Measurements from ENCODE around the gene ATP2B2. TPM values are rescaled to one million over a fixed set of nuclear protein-coding genes. Genes with fewer than 3 reads are reported as not detected.

Gene ATP2B2
- total RNA-seq, 1 donor from 2014 or later, result not detected

DNA sequence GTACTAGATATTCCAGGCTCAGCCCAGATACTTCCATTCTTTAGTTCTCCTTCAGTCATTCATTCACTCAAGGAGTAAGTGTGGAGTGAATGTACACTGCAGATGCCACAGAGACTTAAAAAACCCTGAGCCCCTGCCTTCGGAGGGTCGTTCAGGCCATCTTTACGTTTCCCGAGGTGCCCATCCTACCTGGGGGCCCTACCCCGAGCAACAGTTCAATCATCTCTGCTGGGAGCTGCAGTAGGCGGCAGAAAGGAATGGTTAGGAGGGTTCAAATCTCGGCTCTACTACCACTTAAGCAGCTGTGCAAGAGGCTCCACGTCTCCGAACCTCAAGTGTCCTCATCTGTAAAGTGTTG, 185.1 kb downstream of the ATP2B2 start:
- Mint-ChIP-seq H3K27me3 (ENCODE audit: insufficient read depth, low read depth) (peaks cover 17% of the 10 kb centered on the region), H3K27ac (peak overlapping the region; percentile 98), H3K4me3 (peak overlapping the region; percentile 97), H3K4me1 (peaks cover 13% of the 10 kb centered on the region), H3K9me3 (no peaks in the 10 kb centered on the region), H3K36me3 (no peaks in the 10 kb centered on the region)
- H3K9ac ChIP-seq, result peak overlapping the region; percentile 93
- H3K4me1 ChIP-seq, result no peaks in the 10 kb centered on the region
- H3K79me2 ChIP-seq (ENCODE audit: low read depth), result peaks cover 32% of the 10 kb centered on the region
- H3K4me3 ChIP-seq, result peak overlapping the region; percentile 94
- peak overlapping the region; percentile 100 for H3K4me2 ChIP-seq
- H2AFZ ChIP-seq (replicated peaks), result peak overlapping the region; percentile 77
- H3K27me3 ChIP-seq, result peaks cover 13% of the 10 kb centered on the region
- H3F3A ChIP-seq (ENCODE audit: low read depth), result no peaks in the 10 kb centered on the region
- no peaks in the 10 kb centered on the region for H3K9me3 ChIP-seq (ENCODE audit: low read depth)
- no peak overlapping the region for H3K27ac ChIP-seq
- no peak for DNase-seq (ENCODE audit: low spot score)
- TF ChIP-seq EZH2phosphoT487 (IDR thresholded peaks at IDR 0.05), result no peak
- TF ChIP-seq, protein P1, sequence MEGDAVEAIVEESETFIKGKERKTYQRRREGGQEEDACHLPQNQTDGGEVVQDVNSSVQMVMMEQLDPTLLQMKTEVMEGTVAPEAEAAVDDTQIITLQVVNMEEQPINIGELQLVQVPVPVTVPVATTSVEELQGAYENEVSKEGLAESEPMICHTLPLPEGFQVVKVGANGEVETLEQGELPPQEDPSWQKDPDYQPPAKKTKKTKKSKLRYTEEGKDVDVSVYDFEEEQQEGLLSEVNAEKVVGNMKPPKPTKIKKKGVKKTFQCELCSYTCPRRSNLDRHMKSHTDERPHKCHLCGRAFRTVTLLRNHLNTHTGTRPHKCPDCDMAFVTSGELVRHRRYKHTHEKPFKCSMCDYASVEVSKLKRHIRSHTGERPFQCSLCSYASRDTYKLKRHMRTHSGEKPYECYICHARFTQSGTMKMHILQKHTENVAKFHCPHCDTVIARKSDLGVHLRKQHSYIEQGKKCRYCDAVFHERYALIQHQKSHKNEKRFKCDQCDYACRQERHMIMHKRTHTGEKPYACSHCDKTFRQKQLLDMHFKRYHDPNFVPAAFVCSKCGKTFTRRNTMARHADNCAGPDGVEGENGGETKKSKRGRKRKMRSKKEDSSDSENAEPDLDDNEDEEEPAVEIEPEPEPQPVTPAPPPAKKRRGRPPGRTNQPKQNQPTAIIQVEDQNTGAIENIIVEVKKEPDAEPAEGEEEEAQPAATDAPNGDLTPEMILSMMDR (IDR thresholded peaks at IDR 0.05), result no peak
- TF ChIP-seq EZH2 (IDR thresholded peaks at IDR 0.05), result no peak
- H3K36me3 ChIP-seq, result no peaks in the 10 kb centered on the region
- peaks cover 6% of the 10 kb centered on the region for H4K20me1 ChIP-seq (ENCODE audit: low read depth)

DNA sequence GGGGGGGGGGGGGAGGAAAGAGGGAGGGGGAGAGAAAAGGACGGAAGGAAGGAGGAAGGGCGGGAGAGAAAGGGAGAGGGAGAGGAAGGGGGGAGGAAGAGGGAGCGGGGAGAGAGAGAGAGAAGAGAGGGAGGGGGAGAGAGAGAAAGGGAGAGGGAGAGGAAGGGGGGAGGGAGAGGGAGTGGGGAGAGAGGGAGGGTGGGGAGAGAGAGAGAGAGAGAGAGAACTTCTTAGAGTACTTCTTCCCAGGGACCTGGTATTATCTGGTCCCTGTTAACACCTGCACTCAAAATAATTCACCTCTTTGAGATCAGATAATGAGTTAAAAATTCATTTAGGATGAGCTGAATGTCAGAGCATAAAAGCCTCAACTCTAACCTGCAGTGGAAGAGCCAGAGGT, 185.6 kb downstream of the ATP2B2 start:
- Mint-ChIP-seq H3K36me3 (no peaks in the 10 kb centered on the region), H3K27ac (peak overlapping the region; percentile 98)

DNA sequence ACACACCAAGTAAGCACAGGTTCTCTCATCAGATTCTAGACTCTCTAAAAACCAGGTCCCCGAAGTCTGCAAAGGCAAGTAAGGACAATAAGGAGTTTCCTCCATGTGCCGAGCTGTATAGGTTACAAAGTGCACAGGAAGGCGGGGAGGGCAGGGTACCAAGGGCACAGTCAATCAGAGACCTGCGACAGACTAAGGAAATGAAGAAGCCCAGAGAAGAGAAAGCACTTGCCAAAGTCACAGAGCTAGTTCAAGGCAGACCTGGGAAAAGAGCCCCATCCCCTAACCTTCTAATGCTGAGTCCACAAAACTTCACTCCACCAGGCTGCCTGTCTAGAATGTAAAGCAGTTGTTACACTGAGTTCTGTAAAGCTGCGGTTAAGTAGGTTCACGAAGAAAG, 186.1 kb downstream of the ATP2B2 start:
- H3K36me3 Mint-ChIP-seq, result peaks cover 3% of the 10 kb centered on the region
- Histone ChIP-seq H3K4me3 (peak overlapping the region; percentile 94), H3K4me1 (no peaks in the 10 kb centered on the region), H2AFZ (replicated peaks) (no peak overlapping the region), H3K27me3 (peaks cover 3% of the 10 kb centered on the region), H3F3A (ENCODE audit: low read depth) (no peaks in the 10 kb centered on the region), H3K9ac (no peak overlapping the region), H3K36me3 (no peaks in the 10 kb centered on the region), H3K27ac (no peak overlapping the region), H3K4me2 (peak overlapping the region; percentile 100), H3K79me2 (ENCODE audit: low read depth) (peaks cover 32% of the 10 kb centered on the region), H4K20me1 (ENCODE audit: low read depth) (peaks cover 6% of the 10 kb centered on the region), H3K9me3 (ENCODE audit: low read depth) (no peaks in the 10 kb centered on the region)
- H3K4me3 Mint-ChIP-seq, result peak overlapping the region; percentile 97
- no peak overlapping the region for H3K27ac Mint-ChIP-seq
- DNase-seq (ENCODE audit: low spot score), result no peak
- H3K9me3 Mint-ChIP-seq, result no peaks in the 10 kb centered on the region
- TF ChIP-seq EZH2phosphoT487 (IDR thresholded peaks at IDR 0.05), result no peak
- TF ChIP-seq EZH2 (IDR thresholded peaks at IDR 0.05), result no peak
- TF ChIP-seq, protein P1 (IDR thresholded peaks at IDR 0.05), result no peak
- H3K27me3 Mint-ChIP-seq (ENCODE audit: insufficient read depth, low read depth), result peaks cover 12% of the 10 kb centered on the region
- H3K4me1 Mint-ChIP-seq, result peaks cover 13% of the 10 kb centered on the region

More for the DNA sequence above, 185.6 kb downstream of the ATP2B2 start:
- TF ChIP-seq EZH2phosphoT487 (IDR thresholded peaks at IDR 0.05) (no peak), EZH2 (IDR thresholded peaks at IDR 0.05) (no peak)
- TF ChIP-seq, protein P1 (IDR thresholded peaks at IDR 0.05), result no peak
- H3K36me3 ChIP-seq, result no peaks in the 10 kb centered on the region
- H4K20me1 ChIP-seq (ENCODE audit: low read depth), result peaks cover 6% of the 10 kb centered on the region
- H3K4me3 ChIP-seq, result peak overlapping the region; percentile 94
- H3K9me3 ChIP-seq (ENCODE audit: low read depth), result no peaks in the 10 kb centered on the region
- peaks cover 8% of the 10 kb centered on the region for H3K27me3 ChIP-seq
- H3K9ac ChIP-seq, result peak overlapping the region; percentile 93
- H3K9me3 Mint-ChIP-seq, result no peaks in the 10 kb centered on the region
- no peak overlapping the region for H3K27ac ChIP-seq
- H2AFZ ChIP-seq (replicated peaks), result no peak overlapping the region
- H3K4me1 Mint-ChIP-seq, result peaks cover 13% of the 10 kb centered on the region
- peak overlapping the region; percentile 100 for H3K4me2 ChIP-seq
- peaks cover 32% of the 10 kb centered on the region for H3K79me2 ChIP-seq (ENCODE audit: low read depth)
- no peaks in the 10 kb centered on the region for H3F3A ChIP-seq (ENCODE audit: low read depth)
- peaks cover 17% of the 10 kb centered on the region for H3K27me3 Mint-ChIP-seq (ENCODE audit: insufficient read depth, low read depth)
- no peak for DNase-seq (ENCODE audit: low spot score)
- H3K4me1 ChIP-seq, result no peaks in the 10 kb centered on the region
- H3K4me3 Mint-ChIP-seq, result peak overlapping the region; percentile 97
